GM19397 (cell line): Measurements from ENCODE around the gene SLC5A6.
"Not testable (repeated sequence)": the region's sequence is repeated elsewhere in the genome, so short reads cannot be mapped to it uniquely, and the experiment has no call there.

Experiments
- ATAC-seq: cut with Tn5 transposase; IDR thresholded peaks from one replicate; pipeline ENCODE4 v1.9.1; 2021; ENCODE audit warnings: mild to moderate bottlenecking, moderate library complexity; ENCODE audit not compliant: unreplicated experiment

The SLC5A6 gene

GRCh38 chr2:27177441-27178351 lies 34.4 kb downstream of the SLC5A6 start:
- ATAC-seq, result no peak

- not testable (repeated sequence) for ATAC-seq
Observed at GRCh38 chr2:27175781-27176180, 36.3 kb downstream of the SLC5A6 start.

DNA sequence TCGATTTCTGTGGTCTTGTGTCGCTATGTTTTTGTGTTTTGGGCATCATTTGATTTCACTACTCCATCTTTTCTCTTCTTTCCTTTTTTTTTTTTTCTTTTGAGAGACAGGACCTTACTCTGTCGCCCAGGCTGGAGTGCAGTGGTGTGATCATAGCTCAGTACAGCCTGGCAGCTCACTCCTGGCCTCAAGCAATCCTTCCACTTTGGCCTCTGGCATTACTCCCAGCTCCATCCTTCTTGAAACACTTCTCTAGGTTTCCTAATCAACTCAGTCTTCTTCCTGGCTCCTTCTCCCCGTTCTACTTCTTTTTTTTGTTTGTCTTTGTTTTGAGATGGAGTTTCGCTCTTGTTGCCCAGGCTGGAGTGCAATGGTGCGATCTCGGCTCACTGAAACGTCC lies 36.7 kb downstream of the SLC5A6 start:
- ATAC-seq, result no peak

- no peak for ATAC-seq
Observed at GRCh38 chr2:27174638-27175037, 37.4 kb downstream of the SLC5A6 start.

DNA sequence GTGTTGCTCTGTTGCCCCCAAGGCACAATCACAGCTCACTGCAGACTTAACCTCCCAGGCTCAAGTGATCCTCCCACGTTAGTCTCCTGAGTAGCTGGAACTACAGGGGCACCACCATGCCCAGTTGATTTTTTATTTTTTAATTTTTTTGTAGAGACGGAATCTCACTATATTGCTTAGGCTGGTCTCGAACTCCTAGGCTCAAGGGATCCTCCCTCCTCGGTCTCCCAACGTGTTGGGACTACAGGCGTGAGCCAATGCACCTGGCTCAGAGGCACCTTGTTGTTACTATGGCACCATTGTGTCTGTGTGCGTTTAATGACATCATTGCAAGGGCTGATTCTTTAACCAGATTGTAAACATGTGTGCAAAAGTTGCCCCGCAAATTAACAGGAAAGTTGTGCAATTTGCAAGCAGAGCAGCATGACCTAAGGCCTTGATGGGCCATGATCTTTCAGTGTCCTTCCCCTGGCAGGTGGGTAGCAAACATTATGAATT lies 40.7 kb downstream of the SLC5A6 start:
- ATAC-seq, result no peak

- no peak for ATAC-seq
Observed at GRCh38 chr2:27170581-27171337, 41.3 kb downstream of the SLC5A6 start.

DNA sequence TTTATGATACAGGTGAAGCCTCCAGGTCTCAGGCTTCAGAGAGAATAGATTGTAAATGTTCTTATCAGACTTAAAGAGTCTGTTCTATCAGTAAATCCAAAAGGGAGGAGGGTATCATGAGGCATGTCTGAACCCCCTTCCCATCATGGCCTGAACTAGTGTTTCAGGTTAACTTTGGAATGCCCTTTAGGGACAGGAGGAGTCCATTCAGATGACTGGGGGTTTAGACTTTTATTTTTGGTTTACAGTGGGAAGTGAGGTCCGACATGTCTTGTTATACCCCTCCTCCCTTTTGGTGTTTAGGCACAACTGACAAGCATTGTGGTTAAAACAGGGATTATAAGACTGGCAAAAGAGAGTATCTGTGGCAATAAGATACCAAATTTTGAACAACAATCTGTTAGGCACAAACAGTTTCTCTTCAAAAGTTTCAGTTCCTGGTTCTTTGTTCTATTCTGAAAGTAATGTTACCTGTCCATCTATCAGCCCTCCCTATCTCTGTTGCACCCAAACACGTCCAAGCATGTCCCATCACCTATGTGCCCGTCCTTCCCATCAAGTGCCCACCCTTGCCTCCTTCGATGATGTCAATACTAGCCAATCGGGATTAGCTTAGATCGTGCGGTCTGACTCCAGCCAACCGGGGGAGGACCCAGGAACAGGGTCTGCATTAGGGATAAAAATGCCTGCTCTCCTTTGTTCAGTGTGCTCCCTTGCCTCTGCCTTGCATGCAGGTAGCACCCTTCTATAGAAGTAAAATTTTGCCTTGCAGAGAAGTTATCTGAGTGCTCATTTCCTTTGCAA lies 46.9 kb downstream of the SLC5A6 start:
- ATAC-seq, result no peak

DNA sequence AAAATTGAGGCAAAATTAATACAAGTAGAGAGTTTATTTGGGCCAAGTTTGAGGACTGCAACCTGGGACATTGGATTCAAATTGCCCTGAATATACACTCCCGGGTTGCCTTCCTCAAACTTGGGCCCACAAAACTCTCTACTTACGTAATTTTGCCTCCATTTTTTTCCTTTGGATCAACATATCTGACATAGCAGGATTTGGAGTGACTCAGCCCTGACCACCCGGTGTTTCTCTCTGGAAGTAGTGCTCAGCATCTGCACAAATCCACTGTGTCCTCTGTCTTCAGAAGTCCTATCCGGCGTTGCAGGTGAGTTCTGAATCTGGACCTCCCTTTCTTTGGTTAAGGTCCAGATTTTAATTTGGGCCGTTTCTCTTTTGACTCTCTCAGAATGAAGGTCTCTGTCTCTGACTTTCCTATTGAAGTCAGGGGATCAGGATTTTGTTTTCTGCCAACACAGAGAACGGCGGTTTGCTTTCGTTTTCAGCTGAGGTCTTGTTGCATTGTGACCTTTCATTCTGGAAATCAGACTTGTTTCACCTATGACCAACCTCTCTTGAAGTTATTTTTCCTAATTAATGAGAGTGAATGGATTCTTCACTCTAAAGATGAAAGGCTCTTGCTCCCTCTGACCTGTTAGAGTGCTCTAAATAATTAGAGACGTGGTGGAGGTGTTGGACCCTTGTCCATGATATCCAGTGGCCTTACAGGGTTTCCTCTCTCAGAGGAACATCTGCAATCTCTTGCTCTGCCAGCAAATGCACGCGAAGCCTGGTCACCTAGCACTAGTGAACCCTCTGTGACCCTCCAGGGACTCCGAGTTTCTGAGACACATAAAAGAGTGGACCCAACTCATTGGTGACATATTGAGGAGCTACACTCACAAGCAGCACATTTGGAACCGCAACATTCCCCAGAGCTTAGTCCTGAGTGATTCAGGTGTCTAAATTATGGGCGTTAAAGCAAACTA lies 49.6 kb downstream of the SLC5A6 start:
- ATAC-seq, result no peak

DNA sequence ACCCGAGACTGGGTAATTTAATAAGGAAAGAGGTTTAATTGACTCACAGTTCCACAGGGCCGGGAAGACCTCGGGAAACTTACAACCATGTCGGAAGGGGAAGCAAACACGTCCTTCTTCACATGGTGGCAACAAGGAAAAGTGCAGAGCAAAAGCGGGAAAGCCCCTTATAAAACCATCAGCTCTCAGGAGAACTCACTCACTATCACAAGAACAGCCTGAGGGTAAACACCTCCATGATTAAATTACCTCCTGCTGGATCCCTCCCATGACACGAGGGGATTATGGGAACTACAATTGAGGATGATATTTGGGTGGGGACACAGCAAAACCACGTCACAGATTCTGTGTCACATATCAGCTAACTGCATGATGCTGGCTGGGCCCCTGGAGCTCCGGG lies 51.9 kb downstream of the SLC5A6 start:
- no peak for ATAC-seq

GRCh38 chr2:27159271-27159670 lies 52.8 kb downstream of the SLC5A6 start:
- no peak for ATAC-seq

GRCh38 chr2:27158468-27158867 lies 53.6 kb downstream of the SLC5A6 start:
- ATAC-seq, result no peak

DNA sequence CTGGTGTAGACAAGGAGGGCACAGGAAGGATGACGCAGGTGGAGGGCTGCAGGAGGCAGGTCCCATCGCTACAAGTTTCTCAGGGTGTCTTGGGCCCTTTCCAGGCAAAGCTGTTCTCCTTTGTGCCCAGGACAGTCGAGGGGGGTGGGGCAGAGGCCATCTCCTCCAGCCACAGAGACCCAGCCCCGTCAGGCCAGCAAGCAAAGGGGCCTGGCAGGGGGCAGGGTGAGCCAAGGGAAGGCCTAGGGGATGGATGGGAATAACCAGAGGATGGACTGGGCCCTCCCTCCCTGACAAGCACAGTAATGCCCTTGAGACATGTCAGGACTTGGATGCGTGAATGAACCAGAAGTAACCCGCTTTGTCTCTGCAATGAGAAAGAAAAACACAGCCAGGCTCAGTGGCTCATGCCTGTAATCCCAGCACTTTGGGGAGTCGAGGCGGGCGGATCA lies 57.0 kb downstream of the SLC5A6 start:
- no peak for ATAC-seq

DNA sequence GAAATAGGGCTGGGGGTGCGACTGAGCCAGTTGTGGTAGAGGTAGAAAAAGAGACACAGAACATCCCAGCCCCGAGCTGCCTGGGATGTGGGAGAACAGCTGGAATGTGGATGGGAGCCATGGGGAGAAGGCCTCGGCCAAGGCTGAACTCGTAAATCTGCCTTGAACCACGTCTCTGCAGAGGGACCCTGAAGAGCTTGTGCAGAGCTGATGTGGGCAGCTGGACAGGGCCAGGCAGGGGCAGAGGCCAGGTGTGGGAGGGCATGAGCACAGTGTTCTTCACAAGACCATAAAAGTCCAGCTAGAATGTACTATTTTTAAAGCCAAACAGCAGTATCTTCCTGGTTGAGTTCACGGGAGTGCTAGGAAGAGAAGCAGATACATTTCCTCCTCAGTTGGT lies 57.6 kb downstream of the SLC5A6 start:
- ATAC-seq, result no peak

DNA sequence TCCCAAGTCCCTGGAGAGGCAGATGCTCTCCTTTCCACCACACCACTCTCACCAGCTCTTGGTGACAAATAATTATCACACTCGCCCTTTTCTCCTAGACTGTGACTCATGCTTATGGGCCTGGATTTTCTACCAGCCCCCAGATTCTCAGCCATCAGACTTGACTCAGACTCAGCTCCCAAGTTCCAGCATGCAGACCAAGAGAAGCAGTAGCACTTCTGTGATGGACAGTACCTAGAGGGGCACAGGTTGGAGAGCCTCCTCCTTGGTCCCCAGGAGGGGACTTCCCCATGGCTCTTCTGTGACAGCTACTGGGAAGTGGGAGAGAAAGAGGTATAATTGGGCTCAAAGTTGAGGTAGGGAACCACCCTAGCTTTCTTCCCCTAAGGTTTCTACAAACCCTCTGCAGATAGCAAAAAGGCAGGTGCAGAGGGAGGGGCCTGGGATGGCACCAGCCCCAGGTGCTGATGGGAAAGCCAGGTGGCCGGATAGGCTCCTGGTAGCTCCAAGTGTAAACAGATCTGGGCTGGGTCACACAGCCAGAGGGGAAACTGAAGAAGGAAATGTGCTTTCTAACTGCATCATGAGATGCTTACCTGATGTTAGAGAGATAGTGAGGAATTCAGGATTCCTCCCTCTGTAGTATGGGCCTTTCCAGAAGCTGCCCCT lies 59.1 kb downstream of the SLC5A6 start:
- no peak for ATAC-seq

- no peak for ATAC-seq
Observed at GRCh38 chr2:27152102-27152795, 59.8 kb downstream of the SLC5A6 start.

GRCh38 chr2:27150639-27151230 lies 61.3 kb downstream of the SLC5A6 start:
- no peak for ATAC-seq
